Osteoblast (primary cell): Measurements from ENCODE around the gene CCM2. TPM values are rescaled to one million over a fixed set of nuclear protein-coding genes. Genes with fewer than 3 reads are reported as not detected.

Experiments
- DNase-seq: peaks from one replicate; pipeline ENCODE4 v3.0.0; 2011; ENCODE audit warnings: low spot score, mixed read lengths; ENCODE audit not compliant: insufficient read length; ENCODE audit errors: missing footprints
- H2AFZ ChIP-seq: 2 replicates; pipeline ENCODE4 v1.6.0; 2011; ENCODE audit warnings: mild to moderate bottlenecking, low read length
- H3K27ac ChIP-seq: 2 replicates; pipeline ENCODE4 v1.5.1; 2011; ENCODE audit warnings: mild to moderate bottlenecking, low read depth, low read length, moderate library complexity
- H3K27me3 ChIP-seq: 2 replicates; pipeline ENCODE4 v1.6.0; 2012; ENCODE audit warnings: mild to moderate bottlenecking, control low read depth, inconsistent platforms, low read length, moderate library complexity; ENCODE audit not compliant: insufficient read depth
- H3K36me3 ChIP-seq: 2 replicates; pipeline ENCODE4 v1.5.1; 2011; ENCODE audit warnings: mild to moderate bottlenecking, low read length, control low read depth, moderate library complexity; ENCODE audit not compliant: insufficient read depth
- H3K4me1 ChIP-seq: 2 replicates; pipeline ENCODE4 v1.5.1; 2011; ENCODE audit warnings: mild to moderate bottlenecking, low read length, control low read depth, moderate library complexity; ENCODE audit not compliant: insufficient read depth
- H3K4me2 ChIP-seq: 2 replicates; pipeline ENCODE4 v1.6.0; 2011; ENCODE audit warnings: mild to moderate bottlenecking, low read length; ENCODE audit not compliant: insufficient read depth
- H3K4me3 ChIP-seq: fragments of 200-600 bp; sonication (generic); 3 replicates; pipeline ENCODE4 v1.5.1; 2012; ENCODE audit warnings: mild to moderate bottlenecking, low read length, inconsistent platforms; ENCODE audit not compliant: insufficient read depth
- H3K79me2 ChIP-seq: 2 replicates; pipeline ENCODE4 v1.6.0; 2012; ENCODE audit warnings: mild to moderate bottlenecking, low read length, control low read depth, inconsistent platforms; ENCODE audit not compliant: insufficient read depth
- H3K9me3 ChIP-seq: 2 replicates; pipeline ENCODE4 v1.5.1; 2011; ENCODE audit warnings: low read depth, low read length, control low read depth
- H4K20me1 ChIP-seq: 2 replicates; pipeline ENCODE4 v1.6.0; 2012; ENCODE audit warnings: mild to moderate bottlenecking, low read length, control low read depth; ENCODE audit not compliant: insufficient read depth
- total RNA-seq: library from RNA; depleted of rRNA; stranded (reverse); fragments of >200 nt; gene quantifications from 2 replicates; pipeline ENCODE4 v1.2.3, GENCODE V29; 2012
- TF ChIP-seq, protein P1 (sequence below): IDR thresholded peaks from 2 replicates; pipeline ENCODE4 v1.5.1; 2011; ENCODE audit warnings: mild to moderate bottlenecking, low read depth, low read length, moderate library complexity; ENCODE audit errors: extremely low read depth

The CCM2 gene
- total RNA-seq, 1 donor = 42.3 TPM

DNA sequence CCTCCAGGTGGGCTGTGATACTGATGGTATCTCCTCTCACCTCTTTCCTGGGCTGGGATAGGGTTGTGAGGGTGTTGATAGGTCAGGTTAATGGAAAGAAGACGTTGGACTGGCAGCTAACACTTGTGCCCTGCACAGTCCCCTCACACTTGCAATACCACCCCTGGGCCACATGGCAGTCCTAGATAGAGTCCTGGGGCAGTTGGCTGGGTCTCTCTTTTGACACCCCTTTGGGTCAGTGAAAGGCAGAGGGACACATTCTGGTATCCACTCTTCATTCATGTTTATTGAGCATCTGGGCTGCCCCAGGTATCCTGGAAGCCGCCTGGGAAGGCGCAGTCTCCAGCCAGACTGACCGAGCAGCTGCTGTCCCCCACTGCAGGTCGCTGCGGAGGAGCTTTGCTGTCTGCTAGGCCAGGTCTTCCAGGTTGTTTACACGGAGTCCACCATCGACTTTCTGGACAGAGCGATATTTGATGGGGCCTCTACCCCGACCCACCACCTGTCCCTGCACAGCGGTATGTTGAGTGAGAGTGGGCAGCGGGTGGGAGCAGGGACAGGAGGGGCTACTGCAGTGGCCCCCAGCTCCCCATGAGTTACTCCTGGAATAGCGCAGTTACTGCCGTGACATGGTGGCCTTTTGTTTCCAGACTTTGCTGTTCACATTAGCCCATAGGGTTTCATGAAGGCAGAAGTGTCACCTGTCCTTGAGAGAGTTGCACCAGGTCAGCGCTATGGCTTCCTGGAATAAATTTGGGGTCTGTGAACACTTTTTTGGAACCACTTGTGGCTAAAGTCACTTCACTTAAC lies 69.6 kb downstream of the CCM2 start:
- Histone ChIP-seq H3K4me3 (no peak overlapping the region), H2AFZ (no peak overlapping the region), H4K20me1 (peaks cover 36% of the 10 kb centered on the region), H3K27me3 (no peaks in the 10 kb centered on the region), H3K9me3 (no peaks in the 10 kb centered on the region), H3K4me1 (no peaks in the 10 kb centered on the region), H3K79me2 (peaks cover 18% of the 10 kb centered on the region), H3K27ac (no peak overlapping the region), H3K4me2 (no peak overlapping the region), H3K36me3 (peaks cover 33% of the 10 kb centered on the region)
- DNase-seq = peak; percentile 83
- TF ChIP-seq, protein P1, sequence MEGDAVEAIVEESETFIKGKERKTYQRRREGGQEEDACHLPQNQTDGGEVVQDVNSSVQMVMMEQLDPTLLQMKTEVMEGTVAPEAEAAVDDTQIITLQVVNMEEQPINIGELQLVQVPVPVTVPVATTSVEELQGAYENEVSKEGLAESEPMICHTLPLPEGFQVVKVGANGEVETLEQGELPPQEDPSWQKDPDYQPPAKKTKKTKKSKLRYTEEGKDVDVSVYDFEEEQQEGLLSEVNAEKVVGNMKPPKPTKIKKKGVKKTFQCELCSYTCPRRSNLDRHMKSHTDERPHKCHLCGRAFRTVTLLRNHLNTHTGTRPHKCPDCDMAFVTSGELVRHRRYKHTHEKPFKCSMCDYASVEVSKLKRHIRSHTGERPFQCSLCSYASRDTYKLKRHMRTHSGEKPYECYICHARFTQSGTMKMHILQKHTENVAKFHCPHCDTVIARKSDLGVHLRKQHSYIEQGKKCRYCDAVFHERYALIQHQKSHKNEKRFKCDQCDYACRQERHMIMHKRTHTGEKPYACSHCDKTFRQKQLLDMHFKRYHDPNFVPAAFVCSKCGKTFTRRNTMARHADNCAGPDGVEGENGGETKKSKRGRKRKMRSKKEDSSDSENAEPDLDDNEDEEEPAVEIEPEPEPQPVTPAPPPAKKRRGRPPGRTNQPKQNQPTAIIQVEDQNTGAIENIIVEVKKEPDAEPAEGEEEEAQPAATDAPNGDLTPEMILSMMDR = no peak

DNA sequence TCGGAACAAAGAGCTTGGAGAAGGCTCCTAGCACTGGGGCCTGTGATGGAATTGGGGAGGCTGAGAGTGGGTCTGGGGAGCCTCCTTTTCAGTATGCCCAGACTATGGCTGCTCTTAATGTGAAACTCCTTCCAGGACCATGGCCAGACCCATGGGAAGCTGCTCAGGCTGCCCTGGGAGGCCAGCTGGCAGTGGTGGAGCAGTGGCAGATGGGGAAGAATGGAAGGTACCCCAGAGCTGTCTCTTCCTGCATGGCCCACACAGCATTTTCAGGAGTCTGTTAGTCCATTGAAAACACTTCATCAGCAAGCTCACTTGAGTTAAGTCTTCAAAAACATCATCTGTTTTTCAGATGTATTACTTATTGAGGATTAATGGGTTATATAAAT lies 70.2 kb downstream of the CCM2 start:
- no peaks in the 10 kb centered on the region for H3K4me1 ChIP-seq
- H3K9me3 ChIP-seq = no peaks in the 10 kb centered on the region
- no peaks in the 10 kb centered on the region for H3K27me3 ChIP-seq
- no peak overlapping the region for H2AFZ ChIP-seq
- H4K20me1 ChIP-seq = peaks cover 37% of the 10 kb centered on the region
- H3K4me3 ChIP-seq = no peak overlapping the region
- no peak for DNase-seq
- TF ChIP-seq, protein P1 = no peak
- no peak overlapping the region for H3K4me2 ChIP-seq
- H3K27ac ChIP-seq = no peak overlapping the region
- peaks cover 16% of the 10 kb centered on the region for H3K79me2 ChIP-seq
- peaks cover 36% of the 10 kb centered on the region for H3K36me3 ChIP-seq

DNA sequence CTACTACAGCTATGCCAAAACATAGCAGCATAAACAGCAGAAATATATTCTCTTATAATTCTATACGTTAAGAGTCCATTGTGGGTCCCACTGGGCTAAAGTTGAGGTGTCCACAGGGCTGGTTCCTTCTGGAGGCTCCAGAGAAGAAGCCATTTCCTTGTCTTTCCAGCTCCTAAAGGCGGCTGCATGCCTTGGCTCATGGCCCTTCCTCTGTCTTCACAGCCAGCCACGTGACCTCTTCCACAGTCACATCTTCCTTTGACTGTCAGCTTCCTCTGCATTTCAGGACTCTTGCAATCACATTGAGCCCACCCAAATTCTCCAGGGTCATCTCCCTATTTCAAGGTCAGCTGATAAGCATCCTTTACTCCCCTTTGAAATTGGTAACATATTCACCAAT lies 71.5 kb downstream of the CCM2 start:
- TF ChIP-seq, protein P1 = no peak
- H3K4me3 ChIP-seq = no peak overlapping the region
- H3K4me1 ChIP-seq = no peaks in the 10 kb centered on the region
- H3K27me3 ChIP-seq = no peaks in the 10 kb centered on the region
- peaks cover 41% of the 10 kb centered on the region for H3K36me3 ChIP-seq
- peaks cover 34% of the 10 kb centered on the region for H4K20me1 ChIP-seq
- no peak for DNase-seq
- no peak overlapping the region for H3K4me2 ChIP-seq
- peaks cover 7% of the 10 kb centered on the region for H3K79me2 ChIP-seq
- H2AFZ ChIP-seq = no peak overlapping the region
- no peak overlapping the region for H3K27ac ChIP-seq
- H3K9me3 ChIP-seq = no peaks in the 10 kb centered on the region

DNA sequence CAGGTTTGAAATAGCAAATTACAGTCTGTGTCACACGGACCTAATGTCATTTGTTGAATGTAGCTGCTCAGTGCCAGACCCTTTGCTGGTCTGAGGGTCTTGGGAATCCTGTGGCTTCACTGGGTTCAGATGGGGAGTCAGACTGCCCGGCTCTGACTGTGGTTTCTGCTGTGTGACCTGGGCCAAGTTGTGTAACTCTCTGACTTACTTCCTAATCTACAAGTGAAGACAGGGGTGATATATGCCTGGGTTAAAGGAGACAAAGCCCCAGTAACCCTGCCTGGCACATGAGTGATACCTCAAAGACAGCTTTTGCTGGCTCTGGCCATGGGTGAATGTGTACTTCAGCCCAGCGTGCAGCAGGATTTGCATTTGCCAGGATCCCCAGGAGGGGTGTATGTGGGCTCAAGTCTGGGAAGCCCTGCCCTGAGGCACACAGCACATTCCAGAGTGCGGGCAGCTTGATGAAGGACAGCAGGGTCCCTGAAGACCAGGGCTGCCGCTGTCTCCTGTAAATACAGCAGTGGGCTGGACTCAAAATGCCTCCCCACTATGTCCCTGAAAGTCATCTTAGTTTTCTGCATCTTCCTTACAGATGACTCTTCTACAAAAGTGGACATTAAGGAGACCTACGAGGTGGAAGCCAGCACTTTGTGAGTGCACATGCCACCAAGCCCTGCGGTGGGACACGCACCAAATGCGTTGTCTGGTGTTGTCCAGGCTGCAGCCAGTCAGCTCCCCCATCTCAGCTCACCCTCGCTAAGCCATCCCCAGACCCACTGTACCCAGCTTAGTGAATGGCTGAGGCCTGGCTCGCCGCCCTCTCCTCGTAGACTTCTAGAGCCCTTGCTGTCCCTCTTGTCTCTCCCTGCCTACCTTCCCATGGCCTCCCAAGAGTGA lies 72.4 kb downstream of the CCM2 start:
- Histone ChIP-seq H4K20me1 (peaks cover 33% of the 10 kb centered on the region), H3K27me3 (no peaks in the 10 kb centered on the region), H3K4me3 (no peak overlapping the region), H3K27ac (no peak overlapping the region), H3K9me3 (no peaks in the 10 kb centered on the region), H2AFZ (no peak overlapping the region), H3K36me3 (peaks cover 41% of the 10 kb centered on the region), H3K4me2 (no peak overlapping the region), H3K79me2 (peaks cover 6% of the 10 kb centered on the region), H3K4me1 (no peaks in the 10 kb centered on the region)
- DNase-seq = peak; percentile 89
- TF ChIP-seq, protein P1 = no peak
